ENCODE results near the gene NUDT12. TPM values are rescaled to one million over a fixed set of nuclear protein-coding genes. Genes with fewer than 3 reads are reported as not detected.

The NUDT12 gene
- total and polyA plus RNA-seq, 4 donors, result 5.7 to 25.4 (median 11.3) TPM

- WGBS, 2 donors, result 76 to 80% methylated on average over 3 of the region's 3 CpGs
- no peak for TF ChIP-seq CTCF (IDR thresholded peaks at IDR 0.05; ENCODE audit: control extremely low read depth, extremely low read depth)
- Histone ChIP-seq H3K9me3 (ENCODE audit: control insufficient read depth in 4 of 4, insufficient read depth in 3 of 4, low read length in 3 of 4) (peaks cover 0 to 5% (median 1%) of the 10 kb centered on the region in 4 donors), H3K27me3 (ENCODE audit: control insufficient read depth in 3 of 3, insufficient read depth in 3 of 3, low read length in 2 of 3) (no peaks in the 10 kb centered on the region), H3K4me3 (no peak overlapping the region), H3K9ac (ENCODE audit: insufficient read depth in 1 of 2, low read length in 2 of 2) (no peak overlapping the region), H3K36me3 (ENCODE audit: control insufficient read depth in 4 of 4, insufficient read depth in 4 of 4, low read length in 4 of 4) (no peaks in the 10 kb centered on the region), H3K27ac (ENCODE audit: low read depth in 1 of 2, low read length in 1 of 2) (no peak overlapping the region), H3K4me1 (ENCODE audit: control insufficient read depth in 5 of 5, insufficient read depth in 5 of 5, low read length in 5 of 5) (no peaks in the 10 kb centered on the region)
- DNase-seq (no peak), ATAC-seq (ENCODE audit: insufficient read depth, low FRiP score) (no peak)
Measured at GRCh38 chr5:103505581-103506305, 56.8 kb downstream of the NUDT12 start.

GRCh38 chr5:103503066-103503465, 59.5 kb downstream of the NUDT12 start:
- Histone ChIP-seq H3K36me3 (ENCODE audit: control insufficient read depth in 4 of 4, insufficient read depth in 4 of 4, low read length in 4 of 4) (no peaks in the 10 kb centered on the region), H3K27me3 (ENCODE audit: control insufficient read depth in 3 of 3, insufficient read depth in 3 of 3, low read length in 2 of 3) (no peaks in the 10 kb centered on the region), H3K9me3 (ENCODE audit: control insufficient read depth in 4 of 4, insufficient read depth in 3 of 4, low read length in 3 of 4) (peaks cover 0 to 5% (median 1%) of the 10 kb centered on the region in 4 donors), H3K27ac (ENCODE audit: low read depth in 1 of 2, low read length in 1 of 2) (no peak overlapping the region), H3K4me1 (ENCODE audit: control insufficient read depth in 5 of 5, insufficient read depth in 5 of 5, low read length in 5 of 5) (peaks cover 0 to 6% (median 0%) of the 10 kb centered on the region in 5 donors), H3K9ac (ENCODE audit: insufficient read depth in 1 of 2, low read length in 2 of 2) (no peak overlapping the region), H3K4me3 (no peak overlapping the region)
- no peak for TF ChIP-seq CTCF (IDR thresholded peaks at IDR 0.05; ENCODE audit: control extremely low read depth, extremely low read depth)
- ATAC-seq (ENCODE audit: insufficient read depth, low FRiP score) (no peak), DNase-seq (no peak)

- H3K27ac ChIP-seq (ENCODE audit: low read depth in 1 of 2, low read length in 1 of 2), result no peak overlapping the region
- ATAC-seq (ENCODE audit: insufficient read depth, low FRiP score) (no peak), DNase-seq (no peak)
- H3K36me3 ChIP-seq (ENCODE audit: control insufficient read depth in 4 of 4, insufficient read depth in 4 of 4, low read length in 4 of 4), result no peaks in the 10 kb centered on the region
- H3K9me3 ChIP-seq (ENCODE audit: control insufficient read depth in 4 of 4, insufficient read depth in 3 of 4, low read length in 3 of 4), result peaks cover 0 to 5% (median 1%) of the 10 kb centered on the region in 4 donors
- H3K9ac ChIP-seq (ENCODE audit: insufficient read depth in 1 of 2, low read length in 2 of 2), result no peak overlapping the region
- peaks cover 0 to 9% (median 0%) of the 10 kb centered on the region in 5 donors for H3K4me1 ChIP-seq (ENCODE audit: control insufficient read depth in 5 of 5, insufficient read depth in 5 of 5, low read length in 5 of 5)
- H3K4me3 ChIP-seq, result no peak overlapping the region
- H3K27me3 ChIP-seq (ENCODE audit: control insufficient read depth in 3 of 3, insufficient read depth in 3 of 3, low read length in 2 of 3), result no peaks in the 10 kb centered on the region
- TF ChIP-seq CTCF (IDR thresholded peaks at IDR 0.05; ENCODE audit: control extremely low read depth, extremely low read depth), result no peak
- 85 to 89% methylated on average over 3 of the region's 3 CpGs for WGBS, 2 donors
Measured at GRCh38 chr5:103502662-103503061, 59.9 kb downstream of the NUDT12 start.
